Measurements from ENCODE around the gene KCNQ2.

The KCNQ2 gene

DNA sequence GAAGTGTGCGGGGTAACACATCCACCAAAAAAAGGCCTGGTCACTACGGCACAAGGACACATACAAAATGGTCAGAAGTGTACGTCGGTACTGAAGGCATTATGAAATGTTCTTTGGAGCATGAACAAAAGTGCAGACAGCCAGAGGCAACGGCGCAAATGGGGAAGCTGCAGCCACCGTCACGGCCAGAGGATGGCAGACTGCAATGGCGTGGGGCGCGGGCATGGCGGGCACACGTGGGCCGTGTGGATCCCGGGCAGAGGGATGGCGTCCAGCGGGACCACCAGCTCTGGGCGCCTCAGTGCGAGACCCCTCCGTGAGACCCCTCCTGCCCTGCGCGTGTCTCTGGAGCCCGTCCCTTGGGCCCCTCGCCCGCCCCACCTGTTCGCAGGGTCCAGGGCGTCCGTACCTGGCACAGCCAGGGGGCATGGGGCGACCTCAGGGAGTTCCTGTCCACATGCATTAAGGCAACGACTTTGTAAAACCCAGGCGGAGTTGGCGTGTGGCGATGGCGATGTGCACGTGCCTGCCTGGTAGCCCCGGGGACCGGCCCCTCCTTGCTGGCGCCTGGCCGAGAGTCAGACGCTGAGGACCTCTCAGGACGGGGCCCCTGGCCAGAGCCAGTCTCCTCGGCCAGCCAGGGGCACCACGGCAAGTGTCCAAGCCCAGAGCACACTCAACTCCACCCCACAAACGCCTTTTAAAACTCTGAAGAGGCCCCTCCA lies 71.8 kb downstream of the KCNQ2 start:
- DNase-seq: no peak

- DNase-seq: no peak
Observed at GRCh38 chr20:63399596-63400375, 72.7 kb downstream of the KCNQ2 start.

DNA sequence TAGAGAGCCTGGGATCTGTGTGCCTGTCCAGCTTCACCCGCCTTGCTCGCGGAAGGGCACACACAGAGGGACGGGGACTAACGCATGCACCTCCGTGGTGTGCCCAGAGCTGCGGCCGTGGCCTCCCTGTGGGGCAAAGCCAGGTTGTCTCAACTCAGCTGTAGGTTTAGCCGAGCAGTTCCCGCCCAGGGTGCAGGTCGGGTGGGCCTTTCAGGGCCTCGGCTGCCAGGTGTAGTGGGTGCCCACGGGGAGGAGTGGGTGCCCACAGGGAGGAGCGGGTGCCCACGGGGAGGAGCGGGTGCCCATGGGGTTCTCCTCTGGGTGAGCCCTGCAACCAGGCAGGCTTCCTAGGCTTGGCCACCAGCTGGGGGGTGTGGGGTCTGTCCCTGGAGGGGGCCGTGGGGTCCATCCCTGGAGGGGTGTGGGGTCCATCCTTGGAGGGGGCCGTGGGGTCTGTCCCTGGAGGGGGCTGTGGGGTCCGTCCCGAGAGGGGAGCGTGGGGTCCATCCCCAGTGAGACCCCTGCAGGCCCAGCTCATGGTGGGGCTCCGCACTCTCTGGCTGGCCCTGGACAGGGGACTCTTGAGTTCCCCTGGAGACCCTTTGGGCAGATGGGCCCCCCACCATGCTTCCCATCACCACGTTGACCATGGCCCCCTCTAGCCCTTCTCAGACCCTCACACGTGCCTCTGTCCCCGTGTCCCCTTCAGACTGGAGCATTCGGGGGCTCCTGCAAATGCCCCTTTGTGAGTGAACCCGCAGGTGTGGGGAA lies 73.5 kb downstream of the KCNQ2 start:
- no peak for DNase-seq

DNA sequence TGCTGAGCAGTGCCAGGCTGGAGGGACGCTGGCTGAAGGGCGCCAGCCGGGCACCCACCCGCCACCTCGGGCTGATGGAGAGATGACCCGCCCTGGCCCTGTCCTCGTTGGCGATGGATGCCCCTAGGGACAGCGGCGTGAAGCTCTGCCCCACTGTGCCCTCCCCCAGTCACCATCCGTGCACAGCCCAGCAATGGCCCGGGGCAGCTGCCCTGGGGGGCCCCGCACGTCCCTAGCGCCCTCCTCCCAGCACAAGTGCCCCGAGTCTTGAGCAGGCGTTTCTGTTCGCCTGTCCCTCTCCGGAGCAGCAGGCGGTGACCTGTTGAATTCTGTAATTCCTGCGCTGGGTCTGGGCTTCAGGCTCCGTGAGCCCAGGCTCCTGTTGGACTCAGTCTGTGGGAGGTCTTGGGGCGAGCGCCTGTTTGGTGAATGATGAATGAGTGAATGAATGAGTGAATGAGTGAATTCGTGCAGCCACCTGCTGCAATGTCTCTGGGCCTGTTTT lies 74.5 kb downstream of the KCNQ2 start:
- DNase-seq: no peak

GRCh38 chr20:63397155-63397843 lies 75.2 kb downstream of the KCNQ2 start:
- DNase-seq: no peak

DNA sequence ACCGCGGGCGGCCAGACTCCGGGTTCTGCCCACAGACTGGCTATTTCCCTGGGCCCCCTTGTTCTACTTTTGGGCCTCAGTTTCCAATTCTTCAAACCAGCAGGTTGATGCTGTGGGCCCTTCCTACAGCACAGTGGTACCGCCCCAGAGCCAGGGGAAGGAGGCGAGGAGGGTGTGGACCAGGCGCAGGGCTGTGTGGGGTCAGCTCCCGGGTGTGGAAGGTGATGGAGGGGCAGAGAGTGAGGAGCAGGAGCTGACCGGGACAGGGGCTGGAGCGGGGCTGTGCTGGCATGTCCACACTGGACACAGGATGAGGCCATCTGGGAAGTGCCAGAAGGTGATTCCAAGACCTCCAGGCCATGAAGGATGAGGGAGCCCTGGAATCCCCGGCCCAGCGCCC lies 76.2 kb downstream of the KCNQ2 start:
- DNase-seq: no peak

DNA sequence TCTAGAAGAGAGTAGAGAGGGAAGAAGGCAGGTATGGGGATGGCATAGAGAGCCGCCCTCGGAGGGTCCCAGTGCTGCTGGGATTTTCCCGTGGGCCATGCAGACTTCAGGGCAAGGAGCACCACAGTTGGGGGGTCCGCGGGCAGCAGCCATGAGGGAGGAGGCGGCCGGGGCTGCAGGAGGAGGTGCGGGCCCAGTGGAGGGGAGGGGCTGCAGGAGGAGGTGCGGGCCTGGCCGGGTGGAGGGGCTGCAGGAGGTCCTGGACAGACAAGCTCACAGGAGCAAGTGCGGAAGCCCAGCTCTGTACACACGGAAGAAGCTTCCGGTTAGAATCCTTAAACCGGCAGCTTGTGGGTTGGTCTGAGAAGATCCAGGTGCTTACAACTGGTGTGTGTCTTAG lies 76.7 kb downstream of the KCNQ2 start:
- no peak for DNase-seq

DNA sequence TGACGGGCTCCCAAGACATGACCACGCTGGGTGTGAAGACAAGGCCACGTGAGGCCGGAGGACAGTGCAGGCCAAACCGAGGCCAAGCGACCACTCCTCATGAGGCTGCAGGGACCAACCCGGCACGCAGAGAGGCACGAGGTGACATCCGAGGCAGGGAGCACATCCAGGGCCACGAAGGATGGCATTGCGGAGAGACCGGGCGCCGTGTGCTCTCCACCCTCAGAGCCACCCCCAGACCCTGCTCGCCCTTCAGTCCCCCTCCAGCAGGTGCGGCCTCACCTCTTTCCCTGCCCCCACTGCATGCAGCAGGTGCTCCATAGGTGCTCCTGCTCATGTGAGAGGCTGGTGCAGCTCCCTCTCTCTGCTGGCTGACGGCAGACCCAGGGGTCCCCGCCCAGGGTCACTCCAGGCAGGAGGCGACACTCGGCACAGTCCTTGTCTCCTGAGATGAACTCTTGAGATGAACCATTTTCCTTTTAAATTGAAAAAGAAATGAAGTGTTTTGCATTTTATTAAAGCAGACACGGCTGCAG lies 77.5 kb downstream of the KCNQ2 start:
- no peak for DNase-seq

- DNase-seq: peak; percentile 44
Observed at GRCh38 chr20:63394069-63394919, 78.2 kb downstream of the KCNQ2 start.

DNA sequence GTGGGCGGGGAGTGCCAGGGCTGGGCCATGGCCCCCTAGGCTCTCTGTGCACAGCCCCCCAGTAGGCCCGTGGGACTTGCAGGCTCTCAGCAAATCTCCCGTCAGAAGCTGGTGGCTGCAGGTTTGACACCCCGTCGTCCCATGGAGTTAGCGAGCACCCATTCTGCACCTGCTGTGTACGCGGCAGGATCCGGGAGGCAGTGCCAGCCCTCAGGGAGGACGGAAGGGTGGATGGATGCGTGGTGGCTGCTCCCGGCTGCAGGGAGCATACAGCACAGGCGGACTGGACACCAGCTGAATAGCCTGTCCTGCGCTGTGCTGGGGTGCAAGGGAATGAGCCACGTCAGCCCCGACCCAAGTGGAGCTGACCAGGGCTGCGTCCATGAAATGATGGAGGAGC lies 78.9 kb downstream of the KCNQ2 start:
- DNase-seq: no peak

GRCh38 chr20:63392465-63393365 lies 79.7 kb downstream of the KCNQ2 start:
- DNase-seq: no peak

- DNase-seq: no peak
Observed at GRCh38 chr20:63387917-63388316, 84.5 kb downstream of the KCNQ2 start.

GRCh38 chr20:63387393-63387792 lies 85.1 kb downstream of the KCNQ2 start:
- no peak for DNase-seq

DNA sequence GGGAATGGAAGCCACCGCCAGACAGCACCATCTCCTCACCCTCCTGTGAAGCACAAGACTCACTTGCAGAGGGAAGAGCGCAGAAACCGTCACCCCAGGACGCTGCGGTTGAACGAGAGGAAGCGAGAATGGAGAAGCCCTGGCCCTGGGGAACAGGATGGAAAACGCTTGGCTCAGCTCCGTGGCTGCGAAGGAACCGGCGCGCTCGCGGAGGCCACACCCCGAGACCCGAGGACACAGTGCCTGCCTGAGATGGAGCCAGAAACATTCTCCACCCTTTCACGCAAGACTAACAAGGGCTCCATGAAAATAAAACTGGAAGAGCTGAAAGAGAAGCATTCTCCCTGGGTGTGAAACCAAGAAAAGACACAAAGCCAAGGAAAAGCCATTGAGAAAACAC lies 86.0 kb downstream of the KCNQ2 start:
- DNase-seq: no peak

GRCh38 chr20:63385819-63386218 lies 86.6 kb downstream of the KCNQ2 start:
- no peak for DNase-seq

DNA sequence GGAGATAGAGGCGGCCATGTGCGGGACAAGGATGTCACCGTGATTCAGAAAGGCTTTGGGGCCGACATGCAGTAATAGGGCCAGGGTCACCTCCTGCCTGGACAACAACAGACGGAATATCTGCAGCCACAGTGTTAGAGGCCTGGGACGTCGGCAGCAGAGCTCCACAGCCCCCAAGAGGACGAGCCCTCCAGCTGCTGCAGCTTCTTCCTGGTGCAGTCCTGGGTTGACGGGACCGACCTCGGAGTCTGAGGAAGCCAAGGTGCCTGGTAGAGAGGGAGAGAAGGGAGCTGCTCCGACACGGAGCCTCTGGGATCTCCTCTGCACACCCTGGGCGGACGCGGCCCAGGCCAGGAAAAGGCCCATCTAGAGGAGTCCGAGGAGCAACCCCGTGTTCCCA lies 88.1 kb downstream of the KCNQ2 start:
- no peak for DNase-seq

- no peak for DNase-seq
Observed at GRCh38 chr20:63383556-63383955, 88.9 kb downstream of the KCNQ2 start.

DNA sequence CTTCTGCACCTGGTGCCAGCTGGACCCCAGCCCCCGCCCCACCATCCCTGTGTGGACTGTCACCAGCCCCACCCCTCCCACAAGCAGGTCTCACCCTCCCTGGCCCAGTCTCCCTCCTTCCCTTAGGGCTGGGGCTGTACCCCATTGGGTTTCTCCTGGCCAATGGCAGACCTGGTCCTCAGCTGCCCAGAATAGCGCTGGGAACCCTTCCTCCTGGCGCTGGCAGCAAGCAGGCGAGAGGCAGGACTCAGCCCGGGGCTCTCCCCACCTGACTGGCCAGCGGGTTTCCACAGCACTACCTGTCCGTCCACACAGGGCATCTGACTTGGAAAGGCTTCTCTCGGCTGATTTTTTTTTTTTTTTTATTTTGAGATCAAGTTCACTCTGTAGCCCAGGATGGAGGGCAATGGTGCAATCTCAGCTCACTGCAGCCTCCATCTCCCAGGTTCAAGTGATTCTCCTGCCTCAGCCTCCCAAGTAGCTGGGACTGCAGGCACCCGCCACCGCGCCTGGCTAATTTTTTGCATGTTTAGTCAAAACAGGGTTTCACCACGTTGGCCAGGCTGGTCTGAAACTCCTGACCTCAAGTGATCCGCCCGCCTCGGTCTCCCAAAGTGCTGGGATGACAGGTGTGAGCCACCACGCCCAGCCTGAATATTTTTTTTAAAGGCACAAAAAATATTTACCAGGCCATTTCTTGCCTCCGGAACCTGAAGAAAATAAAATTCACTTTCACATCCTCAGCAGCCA lies 89.7 kb downstream of the KCNQ2 start:
- DNase-seq: no peak

DNA sequence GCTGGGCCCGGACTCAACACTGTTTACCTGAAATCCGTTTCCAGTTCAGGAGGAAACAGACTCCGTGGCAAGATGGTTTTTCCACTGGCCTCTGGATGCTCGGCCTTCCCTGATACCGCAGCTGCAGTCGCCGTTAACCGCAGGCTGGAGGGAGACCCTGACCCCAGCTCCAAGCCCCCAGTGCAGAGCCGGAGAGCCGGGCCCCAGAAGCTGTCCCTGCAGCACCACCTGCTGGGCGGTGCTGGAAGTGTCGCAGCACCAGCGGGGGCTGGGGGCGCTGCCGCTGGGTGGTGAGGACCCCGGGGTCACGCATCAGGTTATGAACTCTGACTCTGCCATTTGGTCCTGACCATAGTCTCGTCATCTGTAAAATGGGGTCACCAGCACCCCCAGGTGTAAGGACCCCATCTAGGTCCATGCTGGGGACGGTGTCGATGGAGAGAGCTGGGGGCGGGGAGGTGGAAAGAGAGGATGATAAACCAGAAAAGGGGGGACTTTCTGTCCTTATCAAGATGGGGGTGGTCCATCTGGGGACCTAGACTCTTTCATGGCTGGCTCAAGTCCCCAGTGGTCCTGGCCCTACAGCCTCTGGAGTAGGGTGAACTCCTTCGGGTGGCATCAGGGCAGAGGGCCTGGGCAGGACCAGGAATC lies 90.5 kb downstream of the KCNQ2 start:
- DNase-seq: no peak
